ENCODE data around the gene CPLX1.

Gene CPLX1

DNA sequence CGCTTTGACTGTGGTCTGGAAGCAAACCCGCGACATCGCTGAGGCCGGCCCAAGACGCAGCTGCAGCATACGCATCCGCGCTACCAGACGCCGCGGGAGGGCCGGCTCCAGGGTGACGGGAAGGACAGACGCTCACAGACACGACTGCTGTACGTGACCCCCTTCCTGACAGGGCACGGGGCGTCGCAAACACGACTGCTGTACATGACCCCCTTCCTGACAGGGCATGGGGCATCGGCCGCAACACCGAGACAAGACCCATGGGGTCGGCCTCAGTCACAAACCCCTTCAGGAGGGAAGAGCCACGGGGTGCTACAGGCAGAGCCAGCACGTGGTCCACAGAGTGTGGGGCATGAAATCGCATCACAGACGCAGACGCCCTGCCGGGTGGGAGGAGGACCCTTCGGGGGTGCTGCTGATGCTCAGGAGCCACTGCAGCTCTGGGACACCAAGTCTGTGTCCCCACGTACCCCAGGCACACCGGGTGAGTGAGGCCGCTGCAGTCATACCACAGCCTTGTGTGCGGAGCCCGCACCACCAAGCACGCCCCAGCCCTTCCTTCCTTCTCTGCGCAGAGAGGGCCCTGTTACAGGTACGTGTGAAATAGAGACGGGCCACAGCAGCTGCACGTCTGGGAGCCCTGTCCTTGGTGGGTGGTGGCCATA lies 38.7 kb upstream of the CPLX1 start:
- H3K4me2 ChIP-seq (ENCODE audit: low read length): no peak overlapping the region
- no peaks in the 10 kb centered on the region for H3K9me3 ChIP-seq (ENCODE audit: control insufficient read depth, low read length)
- H3K79me2 ChIP-seq: no peaks in the 10 kb centered on the region
- no peaks in the 10 kb centered on the region for H3K36me3 ChIP-seq (ENCODE audit: control insufficient read depth, insufficient read depth, low read length)
- H3K4me1 ChIP-seq: no peaks in the 10 kb centered on the region
- TF ChIP-seq, protein P1, sequence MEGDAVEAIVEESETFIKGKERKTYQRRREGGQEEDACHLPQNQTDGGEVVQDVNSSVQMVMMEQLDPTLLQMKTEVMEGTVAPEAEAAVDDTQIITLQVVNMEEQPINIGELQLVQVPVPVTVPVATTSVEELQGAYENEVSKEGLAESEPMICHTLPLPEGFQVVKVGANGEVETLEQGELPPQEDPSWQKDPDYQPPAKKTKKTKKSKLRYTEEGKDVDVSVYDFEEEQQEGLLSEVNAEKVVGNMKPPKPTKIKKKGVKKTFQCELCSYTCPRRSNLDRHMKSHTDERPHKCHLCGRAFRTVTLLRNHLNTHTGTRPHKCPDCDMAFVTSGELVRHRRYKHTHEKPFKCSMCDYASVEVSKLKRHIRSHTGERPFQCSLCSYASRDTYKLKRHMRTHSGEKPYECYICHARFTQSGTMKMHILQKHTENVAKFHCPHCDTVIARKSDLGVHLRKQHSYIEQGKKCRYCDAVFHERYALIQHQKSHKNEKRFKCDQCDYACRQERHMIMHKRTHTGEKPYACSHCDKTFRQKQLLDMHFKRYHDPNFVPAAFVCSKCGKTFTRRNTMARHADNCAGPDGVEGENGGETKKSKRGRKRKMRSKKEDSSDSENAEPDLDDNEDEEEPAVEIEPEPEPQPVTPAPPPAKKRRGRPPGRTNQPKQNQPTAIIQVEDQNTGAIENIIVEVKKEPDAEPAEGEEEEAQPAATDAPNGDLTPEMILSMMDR (IDR thresholded peaks at IDR 0.05): no peak
- no peaks in the 10 kb centered on the region for H3K27me3 ChIP-seq (ENCODE audit: control insufficient read depth, insufficient read depth, low read length)
- no peak overlapping the region for H3K27ac ChIP-seq
- H3K9ac ChIP-seq: no peak overlapping the region
- H2AFZ ChIP-seq: no peak overlapping the region
- no peak overlapping the region for H3K4me3 ChIP-seq (ENCODE audit: low read depth, low read length)

DNA sequence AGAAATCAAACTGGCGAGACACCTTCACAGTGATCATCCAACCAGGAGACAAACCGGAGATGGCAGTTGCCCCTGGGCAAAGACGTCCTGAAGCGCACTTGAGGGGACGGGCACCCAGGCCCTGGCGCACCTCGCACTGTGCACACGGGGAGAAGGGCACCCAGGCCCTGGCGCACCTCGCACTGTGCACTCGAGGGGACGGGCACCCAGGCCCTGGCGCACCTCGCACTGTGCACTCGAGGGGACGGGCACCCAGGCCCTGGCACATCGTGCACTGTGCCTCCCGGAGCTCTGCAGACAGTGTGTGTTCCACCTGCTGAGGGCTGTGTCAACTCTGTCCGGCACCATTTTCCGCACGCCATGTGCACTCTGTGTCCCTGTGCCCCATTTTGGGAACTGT lies 34.6 kb upstream of the CPLX1 start:
- Histone ChIP-seq H3K36me3 (ENCODE audit: control insufficient read depth, insufficient read depth, low read length) (no peaks in the 10 kb centered on the region), H3K9ac (no peak overlapping the region), H3K4me3 (ENCODE audit: low read depth, low read length) (no peak overlapping the region), H3K4me2 (ENCODE audit: low read length) (no peak overlapping the region), H3K4me1 (no peaks in the 10 kb centered on the region), H3K79me2 (no peaks in the 10 kb centered on the region), H3K27me3 (ENCODE audit: control insufficient read depth, insufficient read depth, low read length) (no peaks in the 10 kb centered on the region), H3K9me3 (ENCODE audit: control insufficient read depth, low read length) (no peaks in the 10 kb centered on the region), H2AFZ (no peak overlapping the region), H3K27ac (no peak overlapping the region)
- TF ChIP-seq, protein P1 (IDR thresholded peaks at IDR 0.05): no peak

DNA sequence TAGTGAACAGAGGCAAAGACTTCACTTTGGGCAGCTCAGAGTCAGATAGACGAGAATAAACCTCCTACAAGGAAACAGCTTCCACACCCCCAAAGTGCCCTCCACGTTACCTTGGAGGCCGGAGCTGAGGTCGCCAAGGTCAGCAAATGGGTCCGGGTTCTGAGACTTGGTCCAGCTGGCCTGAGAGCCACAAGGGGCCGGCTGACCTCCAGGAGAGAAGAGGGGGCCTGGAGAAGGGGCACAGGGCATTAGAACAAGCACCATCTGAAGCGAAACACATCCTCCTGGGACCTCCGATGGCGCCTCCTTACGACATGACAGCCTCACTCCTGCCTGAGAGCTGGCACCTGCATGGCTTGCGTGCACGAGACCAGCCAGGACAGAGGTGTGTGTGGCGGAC lies 33.6 kb upstream of the CPLX1 start:
- Histone ChIP-seq H3K27me3 (ENCODE audit: control insufficient read depth, insufficient read depth, low read length) (no peaks in the 10 kb centered on the region), H3K27ac (no peak overlapping the region), H2AFZ (no peak overlapping the region), H3K36me3 (ENCODE audit: control insufficient read depth, insufficient read depth, low read length) (no peaks in the 10 kb centered on the region), H3K9me3 (ENCODE audit: control insufficient read depth, low read length) (no peaks in the 10 kb centered on the region), H3K4me3 (ENCODE audit: low read depth, low read length) (no peak overlapping the region), H3K79me2 (no peaks in the 10 kb centered on the region), H3K4me1 (no peaks in the 10 kb centered on the region), H3K4me2 (ENCODE audit: low read length) (no peak overlapping the region), H3K9ac (no peak overlapping the region)
- TF ChIP-seq, protein P1 (IDR thresholded peaks at IDR 0.05): no peak

DNA sequence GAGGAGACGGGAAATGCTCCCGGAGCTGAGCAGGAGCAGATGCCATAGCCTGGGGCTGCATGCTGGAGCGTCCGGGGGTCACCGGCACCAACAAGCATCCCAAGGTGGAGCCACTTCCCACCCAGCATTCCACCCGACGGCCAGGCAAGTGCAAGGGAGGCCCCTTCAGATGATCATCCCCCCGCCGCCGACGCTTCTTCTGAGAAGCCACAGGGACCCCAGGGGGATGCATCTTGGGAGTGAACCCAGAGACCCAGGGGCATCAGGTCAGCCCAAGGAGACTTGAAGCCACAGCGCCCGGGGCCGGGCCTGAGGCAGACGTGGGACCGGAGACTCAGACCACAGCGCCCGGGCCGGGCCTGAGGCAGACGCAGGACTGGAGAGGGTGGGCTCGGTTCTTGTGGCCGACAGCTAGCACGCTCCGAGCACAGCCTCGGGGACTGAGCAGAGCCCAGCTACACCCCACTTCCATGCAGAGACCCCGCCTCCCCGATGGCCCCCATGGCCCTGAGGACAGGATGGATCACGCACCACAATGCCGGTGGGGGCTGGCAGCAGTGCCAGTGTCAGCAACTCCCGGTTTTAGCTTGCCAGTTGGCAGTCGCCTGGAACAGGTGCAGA lies 33.0 kb upstream of the CPLX1 start:
- no peak overlapping the region for H3K4me3 ChIP-seq (ENCODE audit: low read depth, low read length)
- no peaks in the 10 kb centered on the region for H3K36me3 ChIP-seq (ENCODE audit: control insufficient read depth, insufficient read depth, low read length)
- no peaks in the 10 kb centered on the region for H3K27me3 ChIP-seq (ENCODE audit: control insufficient read depth, insufficient read depth, low read length)
- no peak overlapping the region for H3K9ac ChIP-seq
- H3K27ac ChIP-seq: no peak overlapping the region
- TF ChIP-seq, protein P1 (IDR thresholded peaks at IDR 0.05): no peak
- no peaks in the 10 kb centered on the region for H3K4me1 ChIP-seq
- no peak overlapping the region for H3K4me2 ChIP-seq (ENCODE audit: low read length)
- H2AFZ ChIP-seq: no peak overlapping the region
- no peaks in the 10 kb centered on the region for H3K9me3 ChIP-seq (ENCODE audit: control insufficient read depth, low read length)
- no peaks in the 10 kb centered on the region for H3K79me2 ChIP-seq

DNA sequence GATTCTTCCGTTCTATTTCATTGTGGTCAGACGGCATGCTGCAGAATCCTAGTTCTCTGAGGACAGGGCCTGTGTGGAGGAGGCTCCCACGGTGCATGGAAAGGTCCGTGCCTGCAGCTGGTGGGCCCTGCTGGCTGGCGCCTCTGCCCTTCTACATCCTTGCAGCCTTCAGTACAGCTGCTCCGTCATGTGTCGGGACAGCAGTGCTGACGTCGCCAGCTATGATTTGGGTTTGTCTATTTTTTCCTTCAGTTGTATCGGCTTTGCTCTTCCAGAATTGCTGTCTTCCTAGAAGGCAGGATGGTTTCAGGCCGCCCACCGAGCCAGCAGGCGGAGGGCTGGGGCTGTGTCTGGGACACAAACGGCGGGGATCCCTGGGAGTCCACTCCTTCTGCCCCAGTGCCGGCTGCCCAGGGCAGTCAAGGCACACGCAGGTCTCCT lies 32.1 kb upstream of the CPLX1 start:
- Histone ChIP-seq H3K9ac (no peak overlapping the region), H3K4me2 (ENCODE audit: low read length) (no peak overlapping the region), H3K36me3 (ENCODE audit: control insufficient read depth, insufficient read depth, low read length) (no peaks in the 10 kb centered on the region), H2AFZ (no peak overlapping the region), H3K79me2 (no peaks in the 10 kb centered on the region), H3K27ac (no peak overlapping the region), H3K9me3 (ENCODE audit: control insufficient read depth, low read length) (no peaks in the 10 kb centered on the region), H3K4me1 (no peaks in the 10 kb centered on the region), H3K4me3 (ENCODE audit: low read depth, low read length) (no peak overlapping the region), H3K27me3 (ENCODE audit: control insufficient read depth, insufficient read depth, low read length) (no peaks in the 10 kb centered on the region)
- TF ChIP-seq, protein P1 (IDR thresholded peaks at IDR 0.05): no peak
